NCI-H146 treated with DMSO at 0.1 percent for 48 hours (cell line): Measurements from ENCODE around the gene CACNB2.
"Not testable (repeated sequence)": the region's sequence is repeated elsewhere in the genome, so short reads cannot be mapped to it uniquely, and the experiment has no call there.

ENCODE experiments used
- DNase-seq: peaks from one replicate; lab custom pipeline; 2025; ENCODE audit not compliant: unreplicated experiment; lab: John Stamatoyannopoulos, UW

The CACNB2 gene

DNA sequence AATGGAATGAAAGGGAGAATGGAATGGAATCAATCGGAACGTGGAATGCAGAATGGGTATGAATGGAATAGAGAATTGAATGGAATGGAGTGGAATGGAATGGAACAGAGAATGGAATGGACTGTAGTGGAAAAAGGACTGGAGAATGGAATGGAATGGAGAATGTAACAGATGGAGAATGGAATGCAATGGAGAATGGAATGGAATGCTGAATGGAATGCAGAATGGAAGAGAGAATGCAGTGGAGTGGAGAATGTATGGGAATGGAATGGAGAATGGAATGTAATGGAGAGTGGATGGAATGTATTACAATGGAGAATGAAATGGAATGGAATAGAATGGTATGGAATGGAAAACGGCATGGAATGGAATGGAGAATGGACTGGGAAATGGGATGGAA lies 414.3 kb downstream of the CACNB2 start:
- no peak for DNase-seq

DNA sequence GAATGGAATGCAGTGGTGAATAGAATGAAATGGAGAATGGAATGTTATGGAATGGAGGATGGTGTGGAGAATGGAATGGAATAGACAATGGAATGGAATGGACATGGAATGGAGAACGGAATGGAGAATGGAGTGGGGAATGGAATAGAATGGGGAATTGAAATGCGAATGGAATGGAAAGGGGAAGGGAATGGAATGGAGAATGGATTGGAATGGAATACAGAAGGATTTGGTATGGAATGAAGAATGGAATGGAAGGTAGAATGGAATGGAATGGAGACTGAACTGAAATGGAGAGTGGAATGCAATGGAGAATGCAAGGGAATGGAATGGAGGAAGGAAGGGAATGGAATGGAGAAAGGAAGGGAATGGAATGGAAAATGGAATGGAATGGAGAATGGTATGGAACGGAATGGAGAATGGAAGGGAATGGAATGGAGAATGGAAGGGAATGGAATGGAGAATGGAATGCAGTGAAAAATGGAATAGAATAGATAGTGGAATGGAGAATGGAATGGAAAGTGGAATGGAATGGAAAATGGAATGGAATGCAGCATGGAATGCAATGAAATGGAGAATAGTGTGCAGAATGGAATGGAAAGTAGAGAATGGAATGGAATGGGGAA lies 416.4 kb downstream of the CACNB2 start:
- no peak for DNase-seq

DNA sequence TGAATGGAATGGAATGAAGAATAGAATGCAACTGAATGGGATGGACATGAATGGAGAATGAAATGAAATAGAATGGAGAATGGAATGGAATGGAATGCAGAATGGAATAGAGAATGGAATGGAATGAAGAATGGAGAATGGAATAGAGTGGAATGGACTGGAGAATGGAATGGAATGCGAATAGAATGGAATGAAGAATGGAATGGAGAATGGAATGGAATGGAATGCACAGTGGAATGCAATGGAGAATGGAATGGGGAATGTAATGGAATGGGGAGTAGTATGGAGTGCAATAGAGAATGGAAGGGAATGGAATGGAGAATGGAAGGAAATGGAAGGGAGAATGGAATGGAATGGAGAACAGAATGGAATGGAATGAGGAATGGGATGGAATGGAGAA lies 417.7 kb downstream of the CACNB2 start:
- no peak for DNase-seq

DNA sequence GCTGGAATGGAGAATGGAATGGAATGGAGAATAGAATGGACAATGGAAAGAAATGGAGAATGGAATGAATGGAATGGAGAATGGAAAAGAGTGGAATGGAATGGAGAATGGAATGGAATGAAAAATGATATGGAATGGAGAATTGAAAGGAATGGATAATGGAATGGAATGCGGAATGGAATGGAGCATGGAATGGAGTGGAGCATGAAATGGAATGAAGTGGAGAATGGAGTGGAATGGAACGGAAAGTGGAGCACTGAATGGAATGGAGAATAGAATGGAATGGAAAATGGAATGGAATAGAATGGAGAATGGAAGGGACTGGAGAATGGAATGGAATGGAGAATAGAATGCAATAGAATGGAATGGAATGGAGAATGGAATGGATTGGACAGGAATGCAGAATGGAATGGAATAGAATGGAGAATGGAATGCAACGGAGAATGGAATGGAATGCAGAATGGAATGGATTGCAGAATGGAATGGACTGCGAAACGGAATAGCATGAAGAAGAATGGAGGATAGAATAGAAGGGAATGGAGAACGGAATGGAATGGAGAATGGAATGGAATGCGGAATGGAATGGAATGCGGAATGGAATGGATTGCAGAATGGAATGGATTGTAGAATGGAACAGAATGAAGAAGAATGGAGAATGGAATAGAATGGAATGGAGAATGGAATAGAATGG lies 421.8 kb downstream of the CACNB2 start:
- DNase-seq: no peak

- no peak for DNase-seq
Observed at GRCh38 chr10:18563003-18563726, 422.9 kb downstream of the CACNB2 start.

- no peak for DNase-seq
Observed at GRCh38 chr10:18565006-18565405, 424.8 kb downstream of the CACNB2 start.

DNA sequence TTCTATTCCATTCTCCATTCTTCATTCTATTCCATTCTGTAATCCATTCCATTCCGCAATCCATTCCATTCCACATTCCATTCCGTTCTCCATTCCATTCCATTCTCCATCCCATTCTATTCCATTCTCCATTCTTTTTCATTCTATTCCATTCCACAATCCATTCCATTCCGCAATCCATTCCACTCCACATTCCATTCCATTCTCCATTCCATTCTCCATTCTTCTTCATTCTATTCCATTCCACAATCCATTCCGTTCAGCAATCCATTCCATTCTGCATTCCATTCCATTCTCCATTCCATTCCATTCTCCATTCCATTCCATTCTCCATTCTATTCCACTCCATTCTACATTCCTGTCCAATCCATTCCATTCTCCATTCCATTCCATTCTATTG lies 426.0 kb downstream of the CACNB2 start:
- DNase-seq: no peak

GRCh38 chr10:18567343-18567856 lies 427.2 kb downstream of the CACNB2 start:
- no peak for DNase-seq

GRCh38 chr10:18570386-18570785 lies 430.2 kb downstream of the CACNB2 start:
- DNase-seq: not testable (repeated sequence)

GRCh38 chr10:18571076-18571475 lies 430.9 kb downstream of the CACNB2 start:
- DNase-seq: no peak

DNA sequence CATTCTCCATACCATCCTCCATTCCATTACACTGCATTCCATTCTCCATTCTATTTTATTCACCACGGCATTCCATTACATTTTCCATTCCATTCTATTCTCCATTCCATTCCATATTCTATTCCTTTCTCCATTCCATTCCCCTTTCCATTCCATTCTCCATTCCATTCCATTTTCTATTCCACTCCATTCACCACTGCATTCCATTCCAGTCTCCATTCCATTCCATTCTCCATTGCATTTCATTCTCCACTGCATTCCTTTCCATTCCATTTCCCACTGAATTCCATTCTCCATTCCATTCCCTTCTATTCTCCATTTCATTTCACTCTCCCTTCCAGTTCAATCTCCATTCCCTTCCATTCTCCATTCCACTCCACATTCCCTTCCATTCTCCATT lies 431.6 kb downstream of the CACNB2 start:
- no peak for DNase-seq

DNA sequence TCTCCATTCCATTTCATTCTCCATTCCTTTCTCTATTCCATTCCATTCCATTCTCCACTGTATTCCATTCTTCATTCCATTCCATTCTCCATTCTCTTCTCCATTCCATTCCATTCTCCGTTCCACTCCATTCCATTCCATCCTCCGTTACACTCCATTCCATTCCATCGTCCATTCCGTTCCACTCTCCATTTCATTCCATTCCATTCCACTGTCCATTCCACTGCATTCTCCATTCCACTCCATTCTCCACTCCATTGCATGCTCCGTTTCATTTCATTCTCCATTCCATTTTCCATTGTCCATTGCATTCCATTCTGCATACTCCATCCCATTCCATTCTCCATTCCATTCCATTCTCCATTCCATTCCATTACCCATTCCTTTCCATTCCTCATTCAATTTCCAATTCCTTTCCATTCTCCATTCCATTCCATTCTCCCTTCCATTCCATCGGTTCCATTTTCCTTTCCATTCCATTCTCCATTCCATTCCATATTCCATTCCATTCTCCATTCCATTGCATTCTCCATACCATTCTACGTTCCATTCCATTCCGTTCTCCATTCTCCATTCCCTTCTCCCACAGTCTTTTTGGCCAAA lies 432.8 kb downstream of the CACNB2 start:
- no peak for DNase-seq

DNA sequence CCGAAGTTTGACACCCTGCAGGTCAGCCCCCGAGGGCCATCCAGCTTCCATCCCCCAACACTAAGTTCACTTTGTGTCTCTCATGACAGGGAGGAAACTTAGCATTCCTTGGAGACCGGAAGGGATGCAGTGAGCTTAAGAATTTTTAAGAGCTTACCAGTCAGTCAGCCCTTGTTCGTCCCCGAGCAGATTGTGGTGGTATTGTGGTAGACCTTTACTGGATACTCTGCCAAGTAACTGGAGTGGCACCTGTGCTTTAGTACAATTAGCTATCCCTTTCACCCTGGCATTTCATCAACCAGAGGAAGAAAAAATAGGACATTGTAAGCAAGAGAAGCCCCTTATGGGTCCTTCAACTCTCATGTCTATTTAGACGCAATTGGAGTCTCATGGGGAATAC lies 436.4 kb downstream of the CACNB2 start:
- DNase-seq: no peak

GRCh38 chr10:18577823-18578685 lies 437.8 kb downstream of the CACNB2 start:
- no peak for DNase-seq

DNA sequence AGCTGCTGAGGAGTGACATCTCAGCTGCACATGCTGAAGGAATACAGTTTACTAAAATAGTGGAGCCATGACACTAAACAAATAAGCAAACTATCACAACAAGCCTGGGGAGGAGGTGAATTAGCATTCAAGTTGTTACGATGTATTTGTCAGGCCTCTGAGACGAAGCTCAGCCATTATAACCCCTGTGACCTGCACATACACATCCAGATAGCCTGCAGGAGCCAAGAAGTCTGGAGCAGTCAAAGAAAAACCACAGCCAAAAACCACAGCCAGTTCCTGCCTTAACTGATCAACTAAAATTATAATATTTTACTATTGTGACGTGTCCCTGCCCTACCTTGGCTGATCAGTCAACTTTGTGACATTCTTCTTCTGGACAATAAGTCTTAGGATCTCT lies 442.6 kb downstream of the CACNB2 start:
- no peak for DNase-seq

GRCh38 chr10:18583575-18584270 lies 443.5 kb downstream of the CACNB2 start:
- no peak for DNase-seq

DNA sequence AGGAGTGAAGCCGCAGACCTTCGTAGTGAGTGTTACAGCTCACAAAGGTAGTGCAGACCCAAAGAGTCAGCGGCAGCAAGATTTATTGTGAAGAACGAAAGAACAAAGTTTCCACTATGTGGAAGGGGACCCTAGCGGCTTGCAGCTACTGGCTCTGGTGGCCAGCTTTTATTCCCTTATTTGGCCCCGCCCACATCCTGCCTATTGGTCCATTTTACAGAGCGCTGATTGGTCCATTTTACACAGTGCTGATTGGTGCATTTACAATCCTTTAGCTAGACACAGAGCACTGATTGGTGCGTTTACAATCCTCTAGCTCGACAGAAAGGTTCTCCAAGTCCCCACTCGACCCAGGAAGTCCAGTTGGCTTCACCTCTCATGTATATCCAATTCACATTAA lies 446.4 kb downstream of the CACNB2 start:
- DNase-seq: not testable (repeated sequence)

GRCh38 chr10:18591141-18591540 lies 450.9 kb downstream of the CACNB2 start:
- DNase-seq: not testable (repeated sequence)
